NCI-H446 treated with DMSO at 0.1 percent for 48 hours (cell line): ENCODE data around the gene PPP1R3E.
"Not testable (repeated sequence)": the region's sequence is repeated elsewhere in the genome, so short reads cannot be mapped to it uniquely, and the experiment has no call there.

Experiments used
- DNase-seq: peaks from one replicate; lab custom pipeline; 2025; lab: John Stamatoyannopoulos, UW

PPP1R3E gene, protein sequence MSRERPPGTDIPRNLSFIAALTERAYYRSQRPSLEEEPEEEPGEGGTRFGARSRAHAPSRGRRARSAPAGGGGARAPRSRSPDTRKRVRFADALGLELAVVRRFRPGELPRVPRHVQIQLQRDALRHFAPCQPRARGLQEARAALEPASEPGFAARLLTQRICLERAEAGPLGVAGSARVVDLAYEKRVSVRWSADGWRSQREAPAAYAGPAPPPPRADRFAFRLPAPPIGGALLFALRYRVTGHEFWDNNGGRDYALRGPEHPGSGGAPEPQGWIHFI

DNA sequence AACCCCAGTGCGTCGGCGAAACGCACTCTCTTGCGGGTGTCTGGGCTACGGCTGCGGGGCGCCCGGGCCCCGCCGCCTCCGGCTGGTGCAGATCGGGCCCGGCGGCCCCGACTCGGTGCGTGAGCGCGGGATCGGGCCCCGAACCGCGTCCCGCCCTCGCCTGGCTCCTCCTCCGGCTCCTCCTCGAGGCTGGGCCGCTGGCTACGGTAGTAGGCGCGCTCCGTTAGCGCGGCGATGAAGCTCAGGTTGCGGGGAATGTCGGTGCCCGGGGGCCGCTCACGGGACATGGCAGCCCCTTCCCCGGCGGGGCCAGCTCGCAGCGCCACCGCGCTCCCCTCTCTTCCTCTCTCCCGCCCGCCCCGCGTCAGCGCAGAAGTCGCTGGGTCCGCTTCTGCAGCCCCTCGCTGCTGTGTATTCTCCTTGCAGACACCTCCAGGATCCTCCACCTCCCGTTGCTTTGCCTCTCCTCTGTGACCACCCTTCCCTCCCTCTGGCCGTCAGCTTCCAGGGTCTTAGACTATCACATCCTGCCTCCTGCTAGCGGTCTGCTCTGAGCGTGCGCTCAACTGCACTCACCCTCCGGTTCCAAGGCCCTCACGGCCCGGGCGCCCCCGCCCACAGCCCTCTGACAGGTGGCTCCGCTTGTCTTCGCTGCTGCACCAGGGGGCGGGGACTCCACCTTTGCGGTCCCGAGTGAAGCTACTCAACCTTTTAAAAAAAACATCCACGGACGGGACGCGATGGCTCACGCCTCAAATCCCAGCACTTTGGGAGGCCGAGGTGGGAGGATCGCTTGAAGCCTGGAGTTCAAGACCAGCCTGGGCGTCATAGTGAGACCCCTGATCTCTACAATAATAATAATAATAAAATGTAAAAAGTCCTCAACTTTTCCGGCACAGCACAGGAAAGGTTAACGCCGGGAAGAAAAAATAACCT is at the start of gene PPP1R3E:
Gene PPP1R3E (minus strand): TSS at position 570 of the 936 bp plus-strand sequence. CDS start 283 bp downstream, at position 287.
- DNase-seq = peak; percentile 11

DNA sequence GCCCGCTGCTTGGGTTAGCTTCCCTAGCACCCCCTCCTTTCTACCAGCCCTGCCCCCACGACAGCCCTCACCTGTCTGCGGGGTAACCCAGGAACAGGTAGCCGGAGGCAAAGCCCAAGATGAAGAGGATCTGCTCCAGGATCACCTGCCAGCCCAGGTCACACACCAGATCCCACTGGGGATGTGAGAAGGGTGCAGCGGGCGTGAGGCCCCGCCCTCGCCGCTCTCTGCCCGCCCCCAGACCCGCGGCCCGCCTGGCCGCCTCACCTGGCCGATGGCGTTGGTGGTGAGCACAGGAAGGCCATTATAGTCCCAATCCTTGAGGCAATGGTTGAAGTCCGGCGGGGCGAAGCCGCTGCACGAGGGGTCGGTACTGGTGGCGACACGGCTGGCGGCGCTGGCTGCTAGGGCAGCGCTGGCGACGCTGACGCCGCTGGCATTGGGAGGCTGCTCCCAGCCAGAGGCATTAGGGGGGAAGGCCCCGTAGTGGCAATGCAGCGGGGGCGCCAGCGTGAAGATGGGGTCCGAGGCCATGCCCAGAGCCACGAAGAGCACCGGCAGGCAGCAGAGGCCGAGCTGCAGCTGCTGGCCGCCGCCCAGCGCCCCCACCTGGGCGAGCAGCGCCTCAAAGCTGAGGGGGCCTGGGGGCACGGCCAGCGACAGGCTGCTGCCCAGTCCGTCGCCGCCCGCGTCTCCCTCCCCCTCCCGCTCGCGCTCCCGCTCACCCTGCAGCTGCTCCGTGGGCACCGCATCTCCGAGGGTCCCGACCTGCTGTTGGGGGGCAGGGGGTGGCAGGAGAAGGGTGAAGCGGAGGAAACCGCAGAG is 49.2 kb upstream of the PPP1R3E start:
- DNase-seq = no peak

DNA sequence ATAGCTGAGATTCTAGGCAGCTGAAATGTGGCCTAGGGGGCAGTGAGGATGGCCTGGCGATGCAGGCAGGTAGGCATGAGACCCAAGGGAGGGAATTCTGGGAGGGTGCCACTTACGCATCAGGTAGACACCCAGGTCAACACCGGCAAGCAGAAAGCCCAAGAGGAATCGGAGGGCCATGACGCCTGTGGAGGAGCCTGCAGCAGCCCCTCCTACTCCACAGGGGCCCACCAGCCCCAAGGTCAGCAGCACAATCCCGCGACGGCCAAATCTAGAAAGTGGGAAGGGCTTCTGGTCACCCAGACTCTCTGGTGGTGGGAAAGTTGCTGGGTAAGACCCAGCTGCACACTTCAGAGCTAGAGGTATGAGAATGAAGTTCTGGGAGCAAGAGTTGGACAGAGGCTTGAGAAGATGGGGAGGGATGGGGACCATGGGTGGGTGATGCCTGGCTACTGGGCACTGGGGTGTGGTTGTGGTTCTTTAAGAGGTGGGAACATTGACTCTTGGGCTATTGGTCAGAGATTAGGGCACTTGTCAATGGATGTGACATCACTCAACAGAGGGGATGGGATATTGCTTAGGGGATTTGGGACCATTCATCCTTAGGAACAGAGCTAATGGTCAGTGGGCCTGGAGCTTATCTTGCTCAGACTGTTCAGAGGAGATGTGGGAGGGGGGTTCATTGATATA is 46.6 kb upstream of the PPP1R3E start:
- DNase-seq = no peak

DNA sequence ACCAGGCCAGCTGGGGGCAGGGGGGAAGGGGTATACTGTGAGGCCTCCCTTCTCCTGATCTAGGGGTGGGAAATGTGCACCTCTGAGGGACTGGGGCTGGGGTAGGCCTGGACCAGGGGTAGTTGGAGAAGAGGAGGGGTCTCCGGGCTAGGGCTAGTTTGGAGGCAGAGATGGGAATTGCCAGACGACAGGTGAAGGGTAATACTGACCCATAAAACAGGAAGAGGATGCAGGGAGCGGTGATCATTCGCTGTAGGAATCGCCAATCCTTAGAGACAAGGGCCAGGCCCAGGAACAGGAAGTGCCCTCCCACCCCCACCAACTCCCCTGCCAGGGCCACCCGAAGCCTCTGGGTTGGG is 45.6 kb upstream of the PPP1R3E start:
- no peak for DNase-seq

DNA sequence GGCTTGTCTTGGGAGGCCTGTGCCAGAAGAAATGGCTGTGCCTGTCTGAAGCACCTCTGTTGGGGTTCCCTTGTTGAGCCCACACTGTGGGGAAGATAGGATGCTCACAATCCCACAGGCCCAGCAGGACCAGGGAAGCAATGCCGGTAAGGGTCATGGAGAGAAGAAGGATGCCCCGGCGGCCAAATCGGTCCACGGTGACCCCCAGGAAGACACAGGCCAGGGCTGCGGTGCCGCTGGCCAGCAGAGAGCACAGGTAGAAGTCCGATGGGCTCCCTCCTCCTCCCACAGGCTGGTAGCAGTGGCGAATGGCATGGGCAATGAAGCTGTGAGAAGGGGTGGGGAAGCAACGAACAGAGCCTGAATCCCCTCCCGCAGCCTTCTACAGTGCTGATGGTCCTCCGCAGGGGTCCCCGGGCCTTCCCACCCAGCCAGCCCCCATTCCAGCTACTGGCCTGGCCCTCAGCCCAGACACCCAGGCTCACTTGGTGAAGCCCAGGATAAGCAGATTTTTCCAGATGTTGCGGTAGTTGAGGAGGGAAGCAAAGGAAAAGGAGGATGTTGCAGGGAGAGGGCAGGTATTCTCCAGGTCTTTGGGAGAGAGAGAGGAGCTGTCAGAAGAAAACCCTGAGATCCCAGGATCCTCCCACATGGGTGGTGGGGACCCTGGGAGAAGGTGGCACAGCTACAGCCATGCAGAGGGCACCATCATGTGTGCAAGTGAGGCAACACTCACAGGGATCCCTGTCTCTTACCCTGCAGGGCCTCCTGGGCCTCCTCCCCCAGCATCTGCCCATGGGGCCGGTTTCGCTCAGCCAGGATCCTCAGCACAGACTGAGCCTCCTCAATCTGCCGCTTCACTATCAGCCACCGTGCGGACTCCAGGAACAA is 45.0 kb upstream of the PPP1R3E start:
- no peak for DNase-seq

DNA sequence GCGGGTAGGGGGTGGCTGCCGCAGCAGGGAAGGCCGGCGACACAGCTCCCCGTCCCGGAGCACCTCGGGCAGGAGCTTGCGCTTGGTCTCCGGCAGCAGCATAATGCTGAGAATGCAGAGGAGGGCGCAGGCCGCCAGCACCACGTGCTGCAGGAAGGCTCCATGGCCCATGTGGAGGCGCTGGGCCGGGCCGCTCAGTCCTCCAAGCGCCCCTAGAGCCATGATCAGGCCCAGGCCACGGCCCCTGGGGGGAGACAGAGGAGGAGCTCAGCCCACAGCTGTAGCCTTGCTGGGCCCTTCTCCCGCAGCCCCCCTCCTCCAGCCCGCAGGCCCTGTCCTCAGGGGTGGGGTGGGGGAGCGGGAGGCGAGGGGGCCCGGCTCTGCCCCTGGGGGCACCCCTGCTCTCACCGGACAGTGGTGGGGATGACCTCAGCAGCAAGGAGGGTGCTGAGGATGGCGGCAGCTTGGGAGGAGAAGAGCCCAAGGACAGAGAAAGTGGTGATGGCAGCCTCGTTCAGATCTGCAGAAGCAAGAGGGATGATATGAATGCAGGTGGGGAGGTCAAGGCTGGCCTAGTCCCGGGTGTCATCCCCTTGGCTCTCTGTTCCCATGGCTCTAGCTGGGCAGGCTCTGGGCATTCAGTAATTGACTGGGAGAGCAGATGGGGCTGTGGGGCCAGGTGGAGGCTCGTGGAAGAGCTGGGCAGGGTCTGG is 44.2 kb upstream of the PPP1R3E start:
- no peak for DNase-seq

DNA sequence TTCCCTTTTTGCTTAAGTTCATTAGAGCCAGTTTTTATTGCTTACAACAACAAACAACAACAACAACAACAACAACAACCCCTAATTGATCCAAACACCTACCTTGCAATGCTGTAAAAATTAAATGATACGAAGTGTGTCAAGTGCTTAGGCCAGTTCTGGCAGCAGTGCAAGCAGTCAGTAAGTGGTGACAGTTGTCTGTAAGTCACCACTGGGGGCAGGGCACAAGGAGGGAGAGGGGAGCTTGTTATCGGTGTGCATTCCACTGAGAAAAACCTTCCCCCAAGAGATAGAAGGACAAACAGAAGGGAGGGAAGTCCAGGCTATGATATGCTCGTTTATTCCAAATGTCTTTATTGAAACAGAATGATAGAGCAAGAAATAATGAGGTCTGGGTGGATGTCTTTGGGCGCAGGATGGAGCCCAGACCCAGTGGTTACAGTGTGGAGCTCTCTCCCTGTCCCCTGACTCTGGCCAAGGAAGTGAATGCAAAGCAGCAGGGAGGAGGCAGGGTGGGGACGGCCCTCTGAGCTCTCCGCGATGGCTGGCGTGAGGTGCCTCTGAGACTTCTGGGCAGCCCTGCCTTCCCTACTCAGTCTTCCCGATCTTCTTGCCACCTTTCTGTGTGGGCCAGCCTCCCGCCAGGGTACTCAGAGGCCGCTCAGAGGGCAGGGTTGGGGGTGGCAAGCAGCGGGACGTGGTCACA is 43.5 kb upstream of the PPP1R3E start:
- DNase-seq = no peak

DNA sequence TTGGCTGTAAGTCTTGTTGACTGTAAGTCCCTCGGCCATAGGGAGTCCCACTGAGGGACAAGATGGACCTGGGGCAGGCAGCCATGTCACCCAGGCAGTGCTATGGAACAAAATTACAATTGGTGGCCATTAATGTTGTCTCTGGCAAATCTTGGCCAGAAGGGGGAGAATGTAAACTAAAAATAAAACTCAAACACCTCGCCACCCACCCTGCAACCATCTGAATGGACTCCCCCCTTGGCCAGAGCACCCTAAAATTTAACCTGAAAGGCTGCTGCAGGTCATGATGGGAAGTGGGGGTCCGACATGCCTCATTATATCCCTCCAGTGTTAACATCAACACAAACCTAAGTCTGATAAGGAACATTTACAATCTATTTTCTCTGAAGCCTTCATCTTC is 41.8 kb upstream of the PPP1R3E start:
- no peak for DNase-seq

DNA sequence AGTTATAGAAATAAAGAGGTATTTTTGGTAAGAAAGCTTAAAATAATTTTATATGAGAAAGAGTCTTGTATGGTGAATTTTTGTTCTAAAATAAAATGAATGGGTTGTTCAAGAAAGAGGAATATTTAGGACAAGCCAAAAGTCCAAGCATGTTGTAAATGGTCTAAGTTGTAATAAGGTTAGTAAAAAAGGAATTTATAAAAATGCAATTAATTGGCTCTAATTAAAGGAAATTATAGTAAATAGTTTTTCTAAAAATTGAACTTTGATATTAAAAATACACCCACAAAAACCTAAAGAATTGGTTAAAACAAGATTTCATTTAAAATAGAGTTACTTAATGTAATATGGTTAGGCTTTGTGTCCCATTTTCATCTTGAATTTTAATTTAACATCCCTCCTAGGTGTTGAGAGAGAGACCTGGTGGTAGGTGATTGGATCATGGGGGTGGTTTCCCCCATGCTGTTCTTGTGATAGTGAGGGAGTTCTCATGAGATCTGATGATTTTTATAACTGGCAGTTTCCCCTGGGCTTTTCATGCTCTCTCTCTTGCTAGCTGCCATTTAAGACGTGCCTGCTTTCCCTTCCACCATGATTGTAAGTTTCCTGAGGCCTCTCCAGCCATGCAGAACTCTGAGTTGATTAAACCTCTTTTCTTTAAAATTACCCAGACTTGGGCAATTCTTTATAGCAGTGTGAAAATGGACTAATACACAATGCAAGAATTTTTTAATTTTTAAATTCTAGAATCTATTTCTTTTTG is 37.0 kb upstream of the PPP1R3E start:
- no peak for DNase-seq

DNA sequence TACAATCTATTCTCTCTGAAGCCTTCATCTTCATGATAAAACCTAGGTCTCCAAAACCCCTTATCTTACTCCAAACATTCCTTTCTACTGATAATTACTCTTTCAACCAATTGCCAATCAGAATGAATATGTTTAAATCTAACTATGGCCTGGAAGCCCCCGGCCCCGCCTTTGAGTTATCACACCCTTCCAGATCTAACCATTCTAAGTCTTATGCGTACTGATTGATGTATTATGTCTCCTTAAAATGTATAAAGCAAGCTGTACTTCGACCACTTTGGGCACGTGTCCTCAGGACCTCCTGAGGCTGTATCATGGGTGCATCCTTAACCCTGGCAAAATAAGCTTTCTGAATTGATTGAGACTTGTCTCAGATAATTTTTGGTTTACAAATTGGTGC is 33.0 kb upstream of the PPP1R3E start:
- DNase-seq = no peak

DNA sequence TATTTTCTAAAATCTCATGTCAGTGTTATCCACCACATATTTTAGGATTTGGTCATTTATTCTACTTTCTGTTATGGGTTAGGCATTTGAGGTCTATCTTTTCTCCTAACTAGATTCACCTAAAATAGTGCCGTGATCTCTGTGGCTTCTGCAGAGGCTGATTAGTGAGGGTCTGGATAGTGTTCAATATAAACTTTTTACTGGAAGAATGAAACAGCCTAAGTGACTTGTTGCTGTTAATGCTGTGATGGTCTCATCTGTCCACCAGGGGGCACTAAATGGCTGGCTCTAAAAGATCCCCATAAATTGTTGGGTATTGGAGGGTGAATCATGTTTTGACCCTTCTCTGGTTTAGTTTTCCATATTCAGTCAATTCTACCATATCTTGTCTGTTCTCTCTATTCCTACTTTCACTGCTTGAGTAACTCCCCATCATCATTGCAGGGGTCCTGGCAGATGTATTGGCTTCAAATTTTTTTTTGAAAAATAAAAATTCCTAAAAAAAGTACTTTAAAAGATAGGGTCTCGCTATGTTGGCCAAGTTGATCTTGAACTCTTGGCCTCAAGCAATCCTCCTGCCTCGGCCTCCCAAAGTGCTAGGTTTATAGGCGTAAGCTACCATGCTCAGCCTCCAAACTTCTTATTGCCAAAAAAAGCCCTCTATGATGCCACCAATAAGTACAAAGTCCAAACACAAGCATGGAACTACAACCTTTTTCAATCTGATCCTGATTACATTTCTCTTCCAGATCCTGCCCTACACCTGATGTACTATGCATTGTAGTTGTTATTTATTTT is 25.5 kb upstream of the PPP1R3E start:
- DNase-seq = peak; percentile 43

DNA sequence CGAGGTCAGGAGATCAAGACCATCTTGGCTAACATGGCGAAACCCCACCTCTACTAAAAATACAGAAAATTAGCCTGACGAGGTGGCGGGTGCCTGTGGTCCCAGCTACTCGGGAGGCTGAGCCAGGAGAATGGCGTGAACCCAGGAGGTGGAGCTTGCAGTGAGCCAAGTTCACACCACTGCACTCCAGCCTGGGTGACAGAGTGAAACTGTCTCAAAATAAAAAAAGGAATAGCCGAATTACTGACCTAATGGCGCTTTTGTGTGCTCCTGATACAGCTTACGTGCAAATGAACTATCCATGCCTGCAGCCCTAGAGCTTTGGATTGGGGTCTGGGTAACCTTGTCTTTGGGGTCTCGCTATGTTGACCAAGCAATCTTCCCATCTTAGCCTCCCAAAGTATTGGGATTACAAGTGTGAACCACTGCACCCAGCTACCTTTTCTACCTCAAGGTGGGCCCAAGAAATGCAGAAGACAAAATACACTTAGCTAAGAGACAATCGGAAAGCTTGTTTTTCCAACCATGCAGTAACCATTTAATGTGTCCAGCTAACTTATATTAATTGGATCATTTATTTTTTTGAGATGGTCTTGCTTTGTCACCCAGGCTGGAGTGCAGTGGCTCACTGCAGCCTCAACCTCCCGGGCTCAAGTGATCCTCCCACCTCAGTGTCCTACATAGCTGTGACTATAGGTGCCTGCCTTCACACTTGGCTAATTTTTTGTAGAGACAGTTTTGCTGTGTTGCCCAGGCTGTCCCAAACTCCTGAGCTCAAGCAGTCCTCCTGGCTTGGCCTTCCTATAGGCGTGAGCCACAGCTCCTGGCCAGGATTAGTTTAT is 24.1 kb upstream of the PPP1R3E start:
- no peak for DNase-seq

DNA sequence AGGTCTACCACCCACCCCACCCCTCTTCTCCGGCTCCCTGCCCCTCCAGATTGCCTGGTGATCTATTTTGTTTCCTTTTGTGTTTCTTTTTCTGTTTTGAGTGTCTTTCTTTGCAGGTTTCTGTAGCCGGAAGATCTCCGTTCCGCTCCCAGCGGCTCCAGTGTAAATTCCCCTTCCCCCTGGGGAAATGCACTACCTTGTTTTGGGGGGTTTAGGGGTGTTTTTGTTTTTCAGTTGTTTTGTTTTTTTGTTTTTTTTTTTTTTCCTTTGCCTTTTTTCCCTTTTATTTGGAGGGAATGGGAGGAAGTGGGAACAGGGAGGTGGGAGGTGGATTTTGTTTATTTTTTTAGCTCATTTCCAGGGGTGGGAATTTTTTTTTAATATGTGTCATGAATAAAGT is 23.1 kb upstream of the PPP1R3E start:
- not testable (repeated sequence) for DNase-seq

DNA sequence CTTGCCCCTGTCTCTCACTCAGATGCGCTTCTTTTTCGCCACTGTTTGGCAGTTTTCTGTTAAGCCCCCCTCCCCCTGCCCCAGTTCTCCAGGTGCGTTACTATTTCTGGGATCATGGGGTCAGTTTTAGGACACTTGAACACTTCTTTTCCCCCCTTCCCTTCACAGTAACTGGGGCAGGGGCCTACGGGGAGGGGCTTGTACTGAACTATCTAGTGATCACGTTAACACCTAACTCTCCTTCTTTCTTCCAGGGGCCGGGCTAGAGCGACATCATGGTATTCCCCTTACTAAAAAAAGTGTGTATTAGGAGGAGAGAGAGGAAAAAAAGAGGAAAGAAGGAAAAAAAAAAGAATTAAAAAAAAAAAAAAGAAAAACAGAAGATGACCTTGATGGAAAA is 22.3 kb upstream of the PPP1R3E start:
- no peak for DNase-seq

DNA sequence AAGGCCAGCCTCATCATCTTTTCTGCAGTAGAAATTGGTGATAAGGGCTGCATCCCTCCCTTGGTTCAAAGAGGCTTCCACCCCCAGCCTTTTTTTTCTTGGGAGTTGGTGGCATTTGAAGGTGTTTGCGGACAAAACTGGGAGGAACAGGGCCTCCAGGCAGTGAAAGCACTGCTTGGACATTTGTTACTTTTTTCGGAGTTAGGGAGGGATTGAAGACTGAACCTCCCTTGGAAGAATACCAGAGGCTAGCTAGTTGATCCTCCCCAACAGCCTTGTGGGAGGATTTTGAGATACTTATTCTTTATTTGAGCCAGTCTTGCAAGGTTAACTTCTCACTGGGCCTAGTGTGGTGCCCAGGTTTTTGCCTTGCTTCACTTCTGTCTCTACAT is 21.8 kb upstream of the PPP1R3E start:
- DNase-seq = no peak

DNA sequence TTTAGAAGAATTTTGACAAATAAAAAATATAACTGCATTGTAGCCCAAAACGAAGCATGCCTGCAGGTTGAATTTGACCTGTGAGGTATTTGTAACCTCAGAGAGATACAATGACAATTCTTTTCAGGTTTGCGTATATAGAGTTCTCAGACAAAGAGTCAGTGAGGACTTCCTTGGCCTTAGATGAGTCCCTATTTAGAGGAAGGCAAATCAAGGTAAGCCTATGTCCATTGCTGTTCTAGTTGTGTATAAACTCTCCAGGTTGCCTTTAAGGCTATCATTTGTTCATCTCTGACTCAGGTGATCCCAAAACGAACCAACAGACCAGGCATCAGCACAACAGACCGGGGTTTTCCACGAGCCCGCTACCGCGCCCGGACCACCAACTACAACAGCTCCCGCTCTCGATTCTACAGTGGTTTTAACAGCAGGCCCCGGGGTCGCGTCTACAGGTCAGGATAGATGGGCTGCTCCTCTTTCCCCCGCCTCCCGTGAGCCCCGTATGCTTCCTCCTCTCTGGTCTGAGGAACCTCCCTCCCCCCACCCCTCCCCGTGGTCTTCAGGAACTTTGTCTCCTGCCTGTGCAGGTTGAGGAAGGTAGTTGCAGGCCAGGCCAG is 21.3 kb upstream of the PPP1R3E start:
- no peak for DNase-seq
